Natural killer cell (primary cell): ENCODE data around the gene ZFP28. TPM values are rescaled to one million over a fixed set of nuclear protein-coding genes. Genes with fewer than 3 reads are reported as not detected.

Source experiments
- ATAC-seq, 3 donors: fragments of 150-1000 bp in 2 of 3; fragments of 200-7000 bp in 1 of 3; cut with Tn5 transposase; 1 replicate in 1 of 3; 2 replicates in 2 of 3; pipeline ENCODE4 v1.10.0; 2021; ENCODE audit warnings: mild to moderate bottlenecking in 2 of 3, moderate library complexity in 2 of 3
- DNase-seq, 2 donors: peaks; one replicate each; pipeline versions ENCODE4 v3.0.0 to v3.0.0-alpha.2; 2013 to 2021; ENCODE audit warnings: mixed read lengths in 1 of 2
- H3K27ac ChIP-seq: one replicate; pipeline ENCODE4 v1.5.1; 2013; ENCODE audit warnings: mild to moderate bottlenecking, low read length
- H3K27me3 ChIP-seq: one replicate; pipeline ENCODE4 v1.6.1; 2013; ENCODE audit warnings: low read length; ENCODE audit not compliant: control insufficient read depth, insufficient read depth
- H3K36me3 ChIP-seq: one replicate; pipeline ENCODE4 v1.6.1; 2013; ENCODE audit warnings: low read length; ENCODE audit not compliant: control insufficient read depth, insufficient read depth
- H3K4me1 ChIP-seq: one replicate; pipeline ENCODE4 v1.6.1; 2013; ENCODE audit warnings: low read length; ENCODE audit not compliant: control insufficient read depth, insufficient read depth
- H3K4me3 ChIP-seq: one replicate; pipeline ENCODE4 v1.5.1; 2013; ENCODE audit warnings: low read length
- H3K9me3 ChIP-seq: one replicate; pipeline ENCODE4 v1.6.1; 2013; ENCODE audit warnings: low read length; ENCODE audit not compliant: control insufficient read depth, insufficient read depth
- H3K27ac Mint-ChIP-seq, 2 donors: one replicate each; pipeline ENCODE4 v1.8.0; 2022; ENCODE audit warnings: mild to moderate bottlenecking in 2 of 2, mixed read lengths in 2 of 2, moderate library complexity in 1 of 2
- H3K27me3 Mint-ChIP-seq, 2 donors: one replicate each; pipeline ENCODE4 v1.8.0; 2022; ENCODE audit warnings: low read depth in 2 of 2, mixed read lengths in 2 of 2
- H3K36me3 Mint-ChIP-seq: one replicate; pipeline ENCODE4 v1.8.0; 2022; ENCODE audit warnings: mixed read lengths
- H3K4me1 Mint-ChIP-seq, 2 donors: one replicate each; pipeline ENCODE4 v1.8.0; 2022; ENCODE audit warnings: mixed read lengths in 2 of 2
- H3K4me3 Mint-ChIP-seq: one replicate; pipeline ENCODE4 v1.8.0; 2022; ENCODE audit warnings: mild to moderate bottlenecking, moderate library complexity, mixed read lengths
- H3K9me3 Mint-ChIP-seq, 2 donors: one replicate each; pipeline ENCODE4 v1.8.0; 2022; ENCODE audit warnings: mixed read lengths in 2 of 2
- WGBS: methylation state at CpG from one replicate; pipeline ENCODE4 v1.1.7; 2013; ENCODE audit warnings: missing lambda C conversion rate; ENCODE audit not compliant: insufficient coverage; 5-methylcytosine and 5-hydroxymethylcytosine counted together
- intact Hi-C: fragments of 100-400 bp; cut with micrococcal nuclease; formaldehyde crosslinking; loops from one replicate; pipeline ENCODE4 v1.14.2; 2022
- total RNA-seq, 4 donors: library from RNA; stranded (reverse); fragments of 120-200 nt in 1 of 4; gene quantifications; one replicate each; pipeline versions ENCODE4 v1.2.3 to v1.2.4, GENCODE V29; 2013 to 2022
- TF ChIP-seq, protein P1 (sequence below): fragments of 200-600 bp; IDR thresholded peaks from one replicate; pipeline ENCODE4 v1.8.0; 2022; ENCODE audit warnings: antibody characterized with exemption

Gene ZFP28
- total RNA-seq, 3 donors from 2014 or later (not counting 1 experiment from before 2014, with no cell fraction given): 2.5 to 5.0 (median 4.2) TPM

DNA sequence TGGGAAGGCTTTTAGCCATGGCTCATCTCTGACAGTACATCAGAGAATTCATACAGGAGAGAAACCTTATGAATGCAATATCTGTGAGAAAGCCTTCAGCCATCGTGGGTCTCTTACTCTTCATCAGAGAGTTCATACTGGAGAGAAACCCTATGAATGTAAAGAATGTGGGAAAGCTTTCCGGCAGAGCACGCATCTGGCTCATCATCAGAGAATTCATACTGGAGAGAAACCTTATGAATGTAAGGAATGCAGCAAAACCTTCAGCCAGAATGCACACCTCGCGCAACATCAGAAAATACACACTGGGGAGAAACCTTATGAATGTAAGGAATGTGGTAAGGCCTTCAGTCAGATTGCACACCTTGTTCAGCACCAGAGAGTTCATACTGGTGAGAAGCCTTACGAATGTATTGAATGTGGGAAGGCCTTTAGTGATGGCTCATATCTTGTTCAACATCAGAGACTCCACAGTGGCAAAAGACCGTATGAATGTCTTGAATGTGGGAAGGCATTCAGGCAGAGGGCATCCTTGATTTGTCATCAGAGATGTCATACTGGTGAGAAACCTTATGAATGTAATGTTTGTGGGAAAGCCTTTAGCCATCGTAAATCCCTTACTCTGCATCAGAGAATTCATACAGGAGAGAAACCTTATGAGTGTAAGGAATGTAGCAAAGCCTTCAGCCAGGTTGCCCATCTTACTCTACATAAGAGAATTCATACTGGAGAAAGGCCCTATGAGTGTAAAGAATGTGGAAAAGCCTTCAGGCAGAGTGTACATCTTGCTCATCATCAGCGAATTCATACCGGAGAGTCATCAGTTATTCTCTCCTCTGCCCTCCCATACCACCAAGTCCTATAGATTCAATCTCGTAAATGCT, 39.2 kb downstream of the ZFP28 start:
- H3K4me1 Mint-ChIP-seq: no peaks in the 10 kb centered on the region
- no peak overlapping the region for H3K27ac ChIP-seq
- H3K36me3 Mint-ChIP-seq: peaks cover 75% of the 10 kb centered on the region
- H3K36me3 ChIP-seq: peaks cover 19% of the 10 kb centered on the region
- no peaks in the 10 kb centered on the region for H3K27me3 Mint-ChIP-seq
- TF ChIP-seq, protein P1, sequence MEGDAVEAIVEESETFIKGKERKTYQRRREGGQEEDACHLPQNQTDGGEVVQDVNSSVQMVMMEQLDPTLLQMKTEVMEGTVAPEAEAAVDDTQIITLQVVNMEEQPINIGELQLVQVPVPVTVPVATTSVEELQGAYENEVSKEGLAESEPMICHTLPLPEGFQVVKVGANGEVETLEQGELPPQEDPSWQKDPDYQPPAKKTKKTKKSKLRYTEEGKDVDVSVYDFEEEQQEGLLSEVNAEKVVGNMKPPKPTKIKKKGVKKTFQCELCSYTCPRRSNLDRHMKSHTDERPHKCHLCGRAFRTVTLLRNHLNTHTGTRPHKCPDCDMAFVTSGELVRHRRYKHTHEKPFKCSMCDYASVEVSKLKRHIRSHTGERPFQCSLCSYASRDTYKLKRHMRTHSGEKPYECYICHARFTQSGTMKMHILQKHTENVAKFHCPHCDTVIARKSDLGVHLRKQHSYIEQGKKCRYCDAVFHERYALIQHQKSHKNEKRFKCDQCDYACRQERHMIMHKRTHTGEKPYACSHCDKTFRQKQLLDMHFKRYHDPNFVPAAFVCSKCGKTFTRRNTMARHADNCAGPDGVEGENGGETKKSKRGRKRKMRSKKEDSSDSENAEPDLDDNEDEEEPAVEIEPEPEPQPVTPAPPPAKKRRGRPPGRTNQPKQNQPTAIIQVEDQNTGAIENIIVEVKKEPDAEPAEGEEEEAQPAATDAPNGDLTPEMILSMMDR: no peak
- 99% methylated on average over 10 of the region's 11 CpGs for WGBS
- H3K27me3 ChIP-seq: no peaks in the 10 kb centered on the region
- H3K9me3 ChIP-seq: peaks cover 60% of the 10 kb centered on the region
- H3K4me3 Mint-ChIP-seq: no peak overlapping the region
- H3K27ac Mint-ChIP-seq: no peak overlapping the region
- H3K4me1 ChIP-seq: no peaks in the 10 kb centered on the region
- H3K4me3 ChIP-seq: no peak overlapping the region
- peaks cover 12 to 29% of the 10 kb centered on the region in 2 donors for H3K9me3 Mint-ChIP-seq
- intact Hi-C loops: no loop called here
- ATAC-seq: no peak
- no peak for DNase-seq

DNA sequence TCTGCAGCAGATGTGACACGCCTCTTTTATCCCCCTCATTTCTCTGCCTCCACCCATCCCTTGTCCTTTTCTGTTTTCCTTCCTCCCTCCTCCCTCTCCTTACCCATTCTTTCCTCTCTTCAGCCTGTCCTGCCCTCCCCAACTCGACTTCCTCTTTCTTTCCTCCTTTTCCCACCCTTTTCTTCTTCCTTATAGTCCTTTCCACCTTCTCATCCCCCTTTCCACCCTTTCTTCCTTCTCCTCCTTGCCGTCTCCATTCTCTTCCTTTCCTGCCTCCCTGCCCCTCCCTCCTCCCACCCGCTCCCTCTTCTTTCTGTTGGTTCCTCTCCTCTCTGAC, 55.7 kb downstream of the ZFP28 start:
- H3K27ac ChIP-seq: no peak overlapping the region
- peaks cover 3 to 5% of the 10 kb centered on the region in 2 donors for H3K9me3 Mint-ChIP-seq
- H3K4me1 Mint-ChIP-seq: peaks cover 19 to 31% of the 10 kb centered on the region in 2 donors
- intact Hi-C loops: no loop called here
- WGBS: 81% methylated on average over 4 of the region's 4 CpGs
- H3K4me1 ChIP-seq: peaks cover 17% of the 10 kb centered on the region
- TF ChIP-seq, protein P1: no peak
- peaks cover 7 to 25% of the 10 kb centered on the region in 2 donors for H3K27me3 Mint-ChIP-seq
- H3K9me3 ChIP-seq: peaks cover 7% of the 10 kb centered on the region
- peak overlapping the region; percentile 85 for H3K4me3 Mint-ChIP-seq
- no peaks in the 10 kb centered on the region for H3K36me3 ChIP-seq
- H3K36me3 Mint-ChIP-seq: peaks cover 7% of the 10 kb centered on the region
- H3K4me3 ChIP-seq: no peak overlapping the region
- peaks cover 4% of the 10 kb centered on the region for H3K27me3 ChIP-seq
- H3K27ac Mint-ChIP-seq: peak overlapping the region; percentile 67 to 82
- no peak for ATAC-seq
- no peak for DNase-seq

DNA sequence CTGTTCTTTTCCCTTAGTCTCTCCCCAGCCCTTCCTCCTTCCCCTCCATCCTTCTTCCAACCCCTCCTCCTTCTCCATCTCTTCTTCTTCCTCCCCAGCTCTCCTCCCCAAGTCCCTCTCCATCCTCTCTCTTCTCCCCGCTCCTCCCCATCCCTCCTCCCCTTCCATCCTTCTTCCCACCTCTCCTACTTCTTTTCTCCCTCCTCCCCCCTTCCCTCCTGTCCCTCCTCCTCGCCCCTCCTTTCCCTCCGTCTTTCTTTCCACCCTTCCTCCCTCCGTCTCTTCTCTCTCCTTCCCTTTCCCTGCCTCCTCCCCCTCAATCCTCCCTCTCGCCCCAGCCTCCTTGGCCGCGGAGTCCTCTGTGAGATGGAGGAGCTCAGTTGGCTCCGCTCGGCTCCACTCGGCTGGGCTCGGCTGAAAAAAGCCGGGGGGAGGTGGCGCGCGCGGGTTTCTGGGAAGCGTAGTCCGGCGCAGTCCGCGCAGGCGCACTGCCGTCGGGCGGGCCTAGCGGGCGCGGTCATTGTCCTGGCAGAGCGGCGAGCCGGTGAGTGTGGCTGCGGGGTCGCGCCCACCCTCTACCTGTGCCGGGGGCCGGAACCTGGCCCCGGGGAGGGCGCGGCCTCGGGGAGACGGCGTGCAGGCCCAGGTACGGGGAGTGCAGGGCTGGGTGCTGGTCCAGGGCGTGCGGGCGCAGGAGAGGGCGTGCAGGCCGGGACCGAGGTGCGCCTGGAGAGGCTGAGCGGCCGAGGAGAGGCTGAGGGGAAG, 56.2 kb downstream of the ZFP28 start, which contains the start of gene ZNF71:
ZNF71 (plus strand) TSS at position 520 of the 765 bp plus-strand sequence. CDS start 6,257 bp downstream, outside the sequence.
- intact Hi-C loops: loop anchor here (1.0 kb wide), 1 partner anchor 28 kb away; the partner anchor contains the start of gene ZNF470
- peaks cover 3 to 5% of the 10 kb centered on the region in 2 donors for H3K9me3 Mint-ChIP-seq
- Histone ChIP-seq H3K36me3 (no peaks in the 10 kb centered on the region), H3K9me3 (peaks cover 1% of the 10 kb centered on the region), H3K27ac (peak within 1 kb of the TSS; percentile 62), H3K4me1 (peaks cover 17% of the 10 kb centered on the region), H3K27me3 (peaks cover 4% of the 10 kb centered on the region), H3K4me3 (peak within 1 kb of the TSS; percentile 54)
- WGBS: under 1% methylated on average over 52 of the region's 52 CpGs
- TF ChIP-seq, protein P1: no peak
- H3K27ac Mint-ChIP-seq: peak within 1 kb of the TSS; percentile 67 to 82
- ATAC-seq (peak; percentile 89 to 97 (median 96)), DNase-seq (peak; percentile 81 to 89)
- H3K27me3 Mint-ChIP-seq: peaks cover 7 to 25% of the 10 kb centered on the region in 2 donors
- H3K4me1 Mint-ChIP-seq: peaks cover 19 to 31% of the 10 kb centered on the region in 2 donors
- peak within 1 kb of the TSS; percentile 85 for H3K4me3 Mint-ChIP-seq
- H3K36me3 Mint-ChIP-seq: peaks cover 7% of the 10 kb centered on the region
